Tibial artery (tissue), 4 donors: ENCODE data around the gene KPNA4.

Experiments
- DNase-seq, 2 donors: peaks; one replicate each; pipeline ENCODE4 v3.0.0-alpha.2; 2019
- H3K27ac ChIP-seq, 2 donors: fragments of 200-600 bp; sonication (generic) in 1 of 2; 1 replicate in 1 of 2; 2 replicates in 1 of 2; pipeline ENCODE4 v1.5.1; 2018 to 2019; ENCODE audit warnings: mild to moderate bottlenecking in 1 of 2
- H3K27me3 ChIP-seq, 2 donors: fragments of 200-600 bp; sonication (generic) in 1 of 2; one replicate each; pipeline versions ENCODE4 v1.5.1 to v1.6.0; 2016 to 2019
- H3K36me3 ChIP-seq, 3 donors: fragments of 200-600 bp; sonication (generic) in 2 of 3; one replicate each; pipeline ENCODE4 v1.5.1; 2016 to 2019; ENCODE audit warnings: mild to moderate bottlenecking in 2 of 3
- H3K4me1 ChIP-seq, 4 donors: fragments of 200-600 bp; sonication (generic) in 2 of 4; 1 replicate in 3 of 4; 2 replicates in 1 of 4; pipeline ENCODE4 v1.5.1; 2016 to 2019
- H3K4me3 ChIP-seq, 2 donors: fragments of 200-600 bp; sonication (generic) in 1 of 2; 1 replicate in 1 of 2; 2 replicates in 1 of 2; pipeline ENCODE4 v1.5.1; 2018 to 2019; ENCODE audit warnings: mild to moderate bottlenecking in 2 of 2
- H3K9me3 ChIP-seq, 3 donors: fragments of 200-600 bp; sonication (generic) in 1 of 3; one replicate each; pipeline ENCODE4 v1.5.1; 2016 to 2019
- intact Hi-C: fragments of 100-400 bp; cut with DNase I; formaldehyde crosslinking; loops from one replicate; pipeline ENCODE4 v1.15.0; 2023; ENCODE audit warnings: low total_unique reads
- TF ChIP-seq, protein P1 (sequence below), 2 experiments: fragments of 200-600 bp in 1 of 2; fragments of 450-650 bp in 1 of 2; IDR thresholded peaks; one replicate each; pipeline ENCODE4 v1.5.1; 2017 to 2019; ENCODE audit warnings: antibody characterized with exemption in 2 of 2, mild to moderate bottlenecking in 1 of 2, moderate library complexity in 1 of 2

The KPNA4 gene

GRCh38 chr3:160473978-160474377, 91.4 kb downstream of the KPNA4 start:
- no peaks in the 10 kb centered on the region for H3K9me3 ChIP-seq
- TF ChIP-seq, protein P1, sequence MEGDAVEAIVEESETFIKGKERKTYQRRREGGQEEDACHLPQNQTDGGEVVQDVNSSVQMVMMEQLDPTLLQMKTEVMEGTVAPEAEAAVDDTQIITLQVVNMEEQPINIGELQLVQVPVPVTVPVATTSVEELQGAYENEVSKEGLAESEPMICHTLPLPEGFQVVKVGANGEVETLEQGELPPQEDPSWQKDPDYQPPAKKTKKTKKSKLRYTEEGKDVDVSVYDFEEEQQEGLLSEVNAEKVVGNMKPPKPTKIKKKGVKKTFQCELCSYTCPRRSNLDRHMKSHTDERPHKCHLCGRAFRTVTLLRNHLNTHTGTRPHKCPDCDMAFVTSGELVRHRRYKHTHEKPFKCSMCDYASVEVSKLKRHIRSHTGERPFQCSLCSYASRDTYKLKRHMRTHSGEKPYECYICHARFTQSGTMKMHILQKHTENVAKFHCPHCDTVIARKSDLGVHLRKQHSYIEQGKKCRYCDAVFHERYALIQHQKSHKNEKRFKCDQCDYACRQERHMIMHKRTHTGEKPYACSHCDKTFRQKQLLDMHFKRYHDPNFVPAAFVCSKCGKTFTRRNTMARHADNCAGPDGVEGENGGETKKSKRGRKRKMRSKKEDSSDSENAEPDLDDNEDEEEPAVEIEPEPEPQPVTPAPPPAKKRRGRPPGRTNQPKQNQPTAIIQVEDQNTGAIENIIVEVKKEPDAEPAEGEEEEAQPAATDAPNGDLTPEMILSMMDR (IDR thresholded peaks at IDR 0.05) = no peak
- H3K36me3 ChIP-seq = no peaks in the 10 kb centered on the region
- DNase-seq = no peak
- no peak overlapping the region for H3K4me3 ChIP-seq
- H3K27me3 ChIP-seq = peaks cover 0 to 4% of the 10 kb centered on the region in 2 donors
- intact Hi-C loops = no loop called here
- no peak overlapping the region for H3K27ac ChIP-seq
- H3K4me1 ChIP-seq = no peaks in the 10 kb centered on the region

DNA sequence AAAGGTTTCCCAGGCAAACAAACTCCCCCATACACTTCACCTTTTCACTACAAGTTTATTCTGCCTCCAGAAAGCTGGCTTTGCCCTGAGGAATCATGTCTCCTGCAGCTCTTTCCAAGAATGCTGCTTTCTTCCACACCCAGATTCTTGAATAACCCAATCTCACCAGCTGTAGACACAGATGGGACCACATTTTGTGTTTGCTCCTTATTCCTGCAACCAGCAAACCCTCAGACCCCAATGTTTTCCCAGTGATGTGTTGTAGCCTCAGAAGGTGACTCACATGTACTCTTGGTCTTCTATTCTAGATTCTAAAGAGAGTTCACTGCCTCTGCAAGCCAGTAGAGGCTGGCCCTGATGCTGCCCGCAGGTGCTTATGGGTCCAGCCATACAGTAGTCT, 92.2 kb downstream of the KPNA4 start:
- intact Hi-C loops = no loop called here
- no peaks in the 10 kb centered on the region for H3K4me1 ChIP-seq

GRCh38 chr3:160472344-160472743, 93.0 kb downstream of the KPNA4 start:
- no peak overlapping the region for H3K4me3 ChIP-seq
- no peaks in the 10 kb centered on the region for H3K36me3 ChIP-seq
- no peaks in the 10 kb centered on the region for H3K9me3 ChIP-seq
- H3K27me3 ChIP-seq = peaks cover 0 to 4% of the 10 kb centered on the region in 2 donors
- no peak for DNase-seq
- intact Hi-C loops = no loop called here
- H3K27ac ChIP-seq = no peak overlapping the region
- H3K4me1 ChIP-seq = no peaks in the 10 kb centered on the region
- TF ChIP-seq, protein P1 (IDR thresholded peaks at IDR 0.05) = no peak

More for the DNA sequence above, 92.2 kb downstream of the KPNA4 start:
- no peaks in the 10 kb centered on the region for H3K9me3 ChIP-seq
- TF ChIP-seq, protein P1 (IDR thresholded peaks at IDR 0.05) = no peak
- H3K4me3 ChIP-seq = no peak overlapping the region
- peaks cover 0 to 4% of the 10 kb centered on the region in 2 donors for H3K27me3 ChIP-seq
- no peak for DNase-seq
- no peaks in the 10 kb centered on the region for H3K36me3 ChIP-seq
- H3K27ac ChIP-seq = no peak overlapping the region

DNA sequence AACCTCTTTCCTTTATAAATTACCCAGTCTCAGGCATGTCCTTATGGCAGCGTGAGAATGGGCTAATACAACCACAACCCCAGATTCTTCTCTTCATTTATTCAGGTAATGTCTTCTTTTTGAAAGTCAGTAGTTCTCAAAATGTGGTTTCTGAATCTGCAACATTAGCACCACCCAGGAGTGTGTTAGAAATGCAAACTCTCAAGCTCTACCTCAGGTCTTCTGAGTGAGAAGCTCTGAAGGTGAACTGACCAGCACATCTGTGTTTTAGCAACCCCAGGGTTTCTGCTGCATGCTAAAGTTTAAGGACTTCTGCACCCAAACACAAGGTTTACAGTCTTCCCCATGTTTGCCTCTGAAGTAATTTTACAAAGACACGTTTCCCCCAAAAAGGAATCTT, 93.5 kb downstream of the KPNA4 start:
- H3K4me1 ChIP-seq = no peaks in the 10 kb centered on the region
- no peaks in the 10 kb centered on the region for H3K9me3 ChIP-seq
- DNase-seq = no peak
- TF ChIP-seq, protein P1 (IDR thresholded peaks at IDR 0.05) = no peak
- H3K4me3 ChIP-seq = no peak overlapping the region
- intact Hi-C loops = no loop called here
- no peaks in the 10 kb centered on the region for H3K36me3 ChIP-seq
- H3K27me3 ChIP-seq = peaks cover 0 to 4% of the 10 kb centered on the region in 2 donors
- H3K27ac ChIP-seq = no peak overlapping the region

- Histone ChIP-seq H3K27ac (no peak overlapping the region), H3K27me3 (peaks cover 0 to 4% of the 10 kb centered on the region in 2 donors), H3K9me3 (no peaks in the 10 kb centered on the region), H3K4me1 (no peaks in the 10 kb centered on the region), H3K4me3 (no peak overlapping the region), H3K36me3 (no peaks in the 10 kb centered on the region)
- intact Hi-C loops = no loop called here
- no peak for DNase-seq
- TF ChIP-seq, protein P1 (IDR thresholded peaks at IDR 0.05) = no peak
Measured at GRCh38 chr3:160470181-160470580, 95.2 kb downstream of the KPNA4 start.

DNA sequence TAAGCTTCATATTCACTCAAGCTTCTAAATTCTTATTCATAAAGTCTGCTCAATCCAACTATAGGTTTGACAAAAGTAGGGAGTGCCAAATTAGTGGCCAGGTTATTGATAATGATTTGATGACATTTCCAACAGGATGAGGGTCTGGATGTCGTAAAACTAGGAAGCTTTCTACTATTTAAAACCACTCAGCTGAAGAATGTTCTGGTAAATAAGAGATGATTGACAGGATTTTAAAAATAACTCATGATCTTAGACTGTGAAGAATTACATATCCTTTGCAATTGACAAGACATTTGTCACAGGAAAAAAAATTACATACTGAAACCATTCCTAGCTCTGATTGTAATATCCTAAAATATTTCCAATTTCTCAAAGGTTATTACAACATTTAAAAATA, 100.4 kb downstream of the KPNA4 start:
- DNase-seq = no peak
- Histone ChIP-seq H3K36me3 (no peaks in the 10 kb centered on the region), H3K4me1 (no peaks in the 10 kb centered on the region), H3K9me3 (no peaks in the 10 kb centered on the region), H3K27ac (no peak overlapping the region), H3K27me3 (no peaks in the 10 kb centered on the region), H3K4me3 (no peak overlapping the region)
- intact Hi-C loops = no loop called here
- TF ChIP-seq, protein P1 (IDR thresholded peaks at IDR 0.05) = no peak
